ENCODE results near the gene RSAD2.
"Not testable (repeated sequence)": the region's sequence is repeated elsewhere in the genome, so short reads cannot be mapped to it uniquely, and the experiment has no call there.

The RSAD2 gene

DNA sequence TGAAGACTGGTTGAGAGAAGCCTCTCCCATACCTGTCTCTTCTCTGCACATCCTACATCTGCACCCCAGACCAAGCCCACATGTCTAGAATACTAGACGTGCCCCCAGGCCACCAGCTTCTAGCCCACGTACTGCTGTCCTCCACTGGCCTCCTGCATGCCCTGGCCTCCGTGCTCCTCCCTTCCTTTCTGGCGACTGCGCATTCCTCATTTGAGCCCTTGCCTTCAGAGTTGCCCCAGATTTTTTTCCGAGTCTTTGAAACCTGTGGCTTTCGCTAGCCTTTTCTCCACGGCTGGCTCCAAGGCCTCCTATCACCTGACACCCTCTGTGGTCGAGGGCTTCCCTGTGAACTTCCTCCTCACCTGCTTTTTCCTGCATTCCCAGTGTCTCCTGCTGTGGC, 50.9 kb downstream of the RSAD2 start:
- no peak for DNase-seq

DNA sequence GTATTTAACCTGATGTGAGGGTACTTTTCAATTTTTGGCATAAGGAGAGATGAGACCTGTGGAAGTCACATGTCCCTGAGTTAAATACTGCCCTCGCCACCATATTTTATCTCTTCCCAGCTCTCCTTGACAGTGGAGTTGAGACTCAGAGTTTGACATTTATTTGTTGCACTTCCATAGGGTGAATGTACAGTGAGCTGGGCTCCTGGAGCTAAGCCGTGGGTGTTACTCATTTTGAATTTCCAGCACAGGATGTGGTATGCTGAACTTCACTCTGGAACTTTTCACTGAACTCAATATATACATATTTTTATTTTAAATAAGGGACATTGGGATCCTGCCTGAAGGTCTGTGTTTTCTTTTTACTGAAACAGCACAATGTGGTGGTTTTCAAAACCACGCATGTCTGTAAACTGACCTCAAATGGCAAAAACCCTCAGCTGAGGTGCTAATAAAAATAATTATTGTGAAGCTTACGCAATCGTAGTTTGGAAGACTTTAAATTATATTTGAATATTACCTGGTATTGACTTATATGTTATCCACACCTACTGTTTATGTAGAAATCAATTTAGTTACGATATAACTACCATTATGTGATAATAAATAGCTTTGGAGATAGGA, 51.7 kb downstream of the RSAD2 start:
- no peak for DNase-seq

- DNase-seq: no peak
Observed at GRCh38 chr2:6930923-6931647, 53.5 kb downstream of the RSAD2 start.

DNA sequence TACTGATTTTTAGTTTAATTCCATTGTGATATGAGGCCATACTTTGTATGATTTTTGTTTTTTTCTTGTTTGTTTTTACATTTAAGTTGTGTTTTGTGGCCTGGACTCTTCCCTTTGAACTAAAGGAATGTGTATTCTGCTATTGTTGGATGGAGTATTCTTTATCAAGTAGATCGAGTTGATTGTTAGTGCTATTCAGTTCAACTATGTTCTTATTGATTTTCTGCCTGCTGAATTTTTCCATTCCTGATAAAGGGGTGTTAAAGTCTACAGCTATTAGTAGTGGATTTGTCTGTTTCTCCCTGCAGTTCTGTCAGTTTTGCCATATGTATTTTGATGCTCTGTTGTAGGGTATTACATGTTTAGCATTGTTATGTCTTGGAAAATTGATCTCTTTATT, 54.2 kb downstream of the RSAD2 start:
- no peak for DNase-seq

- DNase-seq: no peak
Observed at GRCh38 chr2:6932206-6932605, 54.6 kb downstream of the RSAD2 start.

DNA sequence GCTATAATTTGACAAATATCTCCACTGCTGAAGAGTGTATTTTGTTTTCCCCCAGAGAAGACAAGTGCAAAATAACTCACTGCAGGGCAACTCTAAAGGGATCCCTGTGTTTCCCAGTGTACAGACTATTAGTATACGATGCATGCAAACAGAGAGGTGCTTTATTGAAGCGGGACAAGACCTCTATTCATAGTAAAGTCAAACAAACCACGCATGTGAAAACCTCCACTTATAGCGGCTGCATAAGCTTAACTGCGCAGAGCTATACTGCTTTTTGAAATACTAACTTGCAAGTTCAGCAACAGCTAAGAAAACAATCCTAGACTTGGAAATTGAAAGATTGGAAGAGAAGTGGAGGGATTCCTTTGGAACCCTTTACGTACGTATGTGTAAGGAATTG, 55.3 kb downstream of the RSAD2 start:
- no peak for DNase-seq

DNA sequence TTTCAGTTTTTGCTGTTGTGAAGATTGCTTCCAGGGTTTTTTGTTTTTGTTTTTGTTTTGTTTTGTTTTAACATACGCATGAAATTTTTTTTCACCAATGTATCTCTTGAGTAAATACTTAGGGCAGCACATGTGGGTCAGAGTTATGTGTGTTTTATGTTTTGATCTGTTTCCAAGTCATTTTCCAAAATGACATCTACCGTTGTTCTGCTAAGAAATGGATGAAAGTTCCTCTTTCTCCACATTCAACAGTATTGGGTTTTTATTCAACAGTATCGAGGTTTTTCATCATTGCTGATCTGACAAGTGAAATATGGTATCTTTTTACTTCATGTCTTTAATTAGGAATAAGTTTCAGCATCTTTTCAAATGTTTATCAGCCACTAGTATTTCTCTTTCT, 56.3 kb downstream of the RSAD2 start:
- no peak for DNase-seq

DNA sequence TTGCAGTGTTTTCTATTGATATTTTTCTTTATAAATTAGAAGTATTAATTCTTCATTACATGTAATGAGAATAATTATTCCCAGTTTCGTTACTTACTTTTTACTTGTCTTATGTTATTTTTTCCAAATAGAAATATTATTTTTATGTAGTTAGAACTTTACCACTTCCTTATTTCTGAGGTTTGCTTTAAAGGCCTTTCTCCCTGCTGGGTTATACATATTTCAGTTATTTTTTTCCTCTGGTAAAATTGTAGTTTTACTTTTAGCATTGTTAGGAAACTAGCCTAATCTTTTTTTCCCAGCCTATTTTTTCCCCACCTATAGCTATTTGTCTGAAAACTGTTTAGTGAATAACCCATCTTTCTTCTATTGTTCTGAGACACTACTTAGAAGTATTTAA, 56.8 kb downstream of the RSAD2 start:
- no peak for DNase-seq

GRCh38 chr2:6934758-6935651, 57.4 kb downstream of the RSAD2 start:
- DNase-seq: no peak

- DNase-seq: not testable (repeated sequence)
Observed at GRCh38 chr2:6935652-6936020, 58.1 kb downstream of the RSAD2 start.

- DNase-seq: no peak
Observed at GRCh38 chr2:6937157-6937556, 59.6 kb downstream of the RSAD2 start.

DNA sequence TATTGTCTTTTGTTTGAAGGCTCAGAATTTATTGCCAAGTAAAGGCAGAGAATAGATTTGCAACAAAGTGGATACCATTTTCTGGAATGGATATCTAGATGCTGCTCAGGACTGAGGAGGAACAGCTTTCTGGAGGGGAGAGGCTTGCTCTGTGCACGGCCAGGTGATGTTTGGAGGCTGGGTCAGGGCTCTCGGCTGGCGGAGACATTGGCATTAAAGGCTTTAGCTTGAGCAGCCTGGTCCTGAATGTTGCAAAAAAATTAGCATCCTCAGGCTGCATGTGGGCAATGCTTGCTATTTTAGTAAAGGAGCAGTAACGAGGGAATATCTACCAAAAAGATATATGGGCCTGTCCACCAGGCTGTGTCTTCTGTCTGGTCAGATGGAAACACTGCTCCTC, 60.0 kb downstream of the RSAD2 start:
- DNase-seq: no peak

- no peak for DNase-seq
Observed at GRCh38 chr2:6939071-6939470, 61.5 kb downstream of the RSAD2 start.

DNA sequence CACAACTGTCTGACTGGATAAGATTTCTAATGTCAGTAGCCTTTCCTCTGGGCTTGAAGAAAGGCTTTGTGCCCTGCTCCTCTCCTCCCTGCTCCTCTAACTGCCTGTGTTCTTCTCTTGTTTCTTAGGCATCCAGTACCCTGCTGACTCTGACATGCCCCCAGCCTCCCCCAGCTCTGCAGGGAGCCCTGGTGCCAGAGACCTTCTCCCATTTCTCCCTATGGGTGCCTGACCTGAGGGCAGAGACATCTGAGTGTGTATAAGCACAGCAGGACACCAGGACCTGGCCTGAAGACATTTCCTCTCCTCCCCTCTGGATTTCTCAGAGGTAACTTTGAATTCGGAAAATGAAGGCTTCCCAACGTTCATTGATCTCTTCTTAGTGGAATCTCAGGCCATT, 63.2 kb downstream of the RSAD2 start:
- no peak for DNase-seq

DNA sequence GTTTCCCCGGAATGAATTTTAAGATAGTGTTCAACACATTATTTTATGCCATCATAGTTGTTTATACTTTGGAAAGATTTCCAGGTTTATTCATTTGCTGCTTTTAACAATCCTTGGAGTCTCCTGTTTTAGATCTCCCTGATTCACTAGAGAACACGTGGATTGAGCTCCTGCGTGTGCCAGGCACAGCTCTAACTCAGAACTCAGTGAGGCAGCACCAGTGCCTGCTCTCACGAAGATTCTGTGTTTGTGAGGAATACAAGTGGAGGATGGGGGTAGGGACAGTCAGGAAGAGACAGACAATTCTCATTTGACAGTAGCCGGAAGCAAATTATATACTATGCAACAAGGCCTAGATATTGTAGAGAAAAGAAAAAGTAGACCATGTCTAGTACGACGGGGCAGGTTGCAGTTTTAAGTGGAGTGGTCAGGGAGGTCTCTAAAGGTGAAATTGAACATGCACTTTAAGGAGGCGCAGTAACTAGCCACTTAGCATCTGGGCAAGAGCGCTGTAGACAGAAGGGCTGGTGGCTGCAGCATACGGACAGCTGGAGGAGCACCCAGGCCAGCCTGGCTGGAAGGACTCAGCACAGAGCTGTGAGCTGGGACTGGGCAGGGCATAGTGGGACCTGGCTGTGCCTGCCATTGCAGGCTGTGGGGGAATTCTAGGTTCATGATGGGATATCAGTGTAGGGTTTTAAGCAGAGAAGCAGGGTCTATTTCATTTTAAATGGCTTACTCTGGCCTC, 63.9 kb downstream of the RSAD2 start:
- no peak for DNase-seq

- DNase-seq: no peak
Observed at GRCh38 chr2:6942848-6943247, 65.3 kb downstream of the RSAD2 start.

DNA sequence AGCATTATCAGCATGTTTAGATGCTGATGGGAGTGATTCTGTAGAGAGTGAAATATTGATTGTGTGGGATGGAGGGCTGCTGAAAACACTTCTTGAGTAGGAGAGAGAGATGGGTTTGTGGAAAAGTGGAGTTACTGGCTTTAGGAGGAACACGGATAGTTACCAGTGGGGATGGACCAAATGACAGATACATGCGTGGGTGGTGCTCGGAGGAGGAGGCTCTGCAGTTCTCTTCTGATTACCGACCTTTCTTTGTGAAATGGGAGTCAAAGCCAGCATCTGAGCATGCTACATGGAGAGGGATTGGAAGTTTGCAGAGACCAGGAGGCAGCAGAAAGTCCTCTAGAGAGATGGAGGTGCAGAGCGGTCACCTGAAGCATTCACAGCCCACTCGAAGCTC, 65.9 kb downstream of the RSAD2 start:
- no peak for DNase-seq

DNA sequence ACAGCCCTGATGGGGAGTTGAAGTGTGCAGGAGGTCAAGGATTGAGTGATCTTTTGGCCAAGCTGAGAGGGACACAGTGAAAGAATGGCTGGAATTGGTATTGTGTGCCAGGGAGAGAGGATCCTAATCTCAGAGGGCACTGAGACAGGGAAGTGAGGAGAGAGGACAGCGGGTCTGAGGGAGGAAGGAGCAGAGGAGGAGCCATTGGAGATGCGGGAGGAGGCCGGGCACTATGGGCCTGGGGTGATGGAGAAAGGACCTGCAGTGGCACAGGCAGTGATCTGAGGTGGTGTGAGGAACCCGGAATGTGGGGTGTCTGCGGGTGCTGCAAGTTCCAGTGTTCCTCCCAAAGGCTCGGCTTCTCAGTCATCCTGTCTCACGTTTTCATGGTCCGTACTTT, 66.4 kb downstream of the RSAD2 start:
- DNase-seq: no peak

DNA sequence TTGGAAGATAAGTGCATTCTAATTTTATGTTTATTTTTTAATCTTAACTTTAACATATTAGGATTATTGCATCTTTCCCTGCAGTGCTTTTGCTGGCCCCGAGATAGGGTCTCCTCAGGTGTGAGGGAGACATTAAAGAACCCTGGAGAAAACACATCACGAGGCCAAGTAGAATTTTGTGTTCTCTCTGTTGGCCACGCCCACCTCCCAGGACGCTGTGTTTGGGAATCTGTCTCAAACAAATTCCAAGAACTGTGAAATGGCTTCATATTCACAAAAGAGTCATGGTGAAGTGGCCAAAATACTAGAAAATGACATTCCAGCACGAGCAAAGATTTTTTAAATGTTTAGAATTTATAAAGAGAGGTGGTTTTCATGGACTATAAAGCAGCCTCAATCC, 67.0 kb downstream of the RSAD2 start:
- no peak for DNase-seq

DNA sequence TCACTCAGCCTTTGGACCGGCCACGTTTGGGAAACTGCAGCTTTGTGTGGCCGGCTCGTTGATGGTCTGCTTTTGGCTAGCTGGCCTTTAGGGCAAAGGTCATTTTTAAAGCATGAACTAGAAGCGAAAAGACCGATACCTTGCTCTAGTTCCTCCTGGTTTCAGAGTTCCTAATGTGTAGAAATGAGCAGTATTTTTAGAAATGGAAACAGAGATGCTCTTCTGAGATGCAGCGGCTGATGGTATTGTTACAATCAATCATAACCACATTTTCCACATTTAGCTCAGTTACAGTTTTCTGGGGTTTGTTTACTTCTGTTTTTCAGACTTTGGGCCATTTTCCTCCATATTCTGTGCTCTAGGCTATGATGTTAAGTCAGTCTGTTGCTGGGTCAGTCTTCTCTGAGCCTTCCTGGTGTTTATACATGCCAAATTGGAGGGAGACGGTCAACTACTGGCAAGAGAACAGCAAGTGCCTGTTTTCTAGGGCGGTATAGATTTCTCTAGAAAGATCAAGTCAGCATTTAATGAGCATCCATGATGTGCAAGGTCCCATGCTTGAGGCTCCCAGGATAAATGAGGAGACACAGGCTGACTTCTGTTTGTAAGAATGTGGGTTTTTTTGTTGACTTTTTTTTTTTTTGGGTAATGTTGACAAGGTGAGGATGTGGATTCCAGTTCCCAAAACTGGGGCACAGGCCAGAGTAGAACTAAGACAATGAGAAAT, 67.7 kb downstream of the RSAD2 start:
- DNase-seq: no peak

DNA sequence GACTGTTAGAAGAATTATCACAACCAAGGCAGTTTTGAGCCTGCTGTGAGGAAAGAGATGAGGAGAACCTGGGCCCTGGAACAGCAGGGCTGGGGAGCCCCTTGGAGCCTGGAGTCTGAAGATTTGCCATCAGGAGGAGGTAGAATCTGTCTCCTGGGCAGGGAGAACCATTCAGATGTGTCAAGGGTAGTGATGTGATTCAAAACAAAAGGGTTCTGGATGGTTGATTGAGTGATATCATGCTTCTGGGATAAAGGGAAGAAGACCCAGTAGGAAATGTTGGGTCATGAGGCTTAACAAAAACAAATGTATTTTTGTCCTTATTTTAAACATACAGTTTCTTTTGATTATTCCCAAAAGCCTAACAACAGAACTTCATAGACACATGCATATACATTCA, 68.2 kb downstream of the RSAD2 start:
- no peak for DNase-seq

- DNase-seq: no peak
Observed at GRCh38 chr2:6946722-6947121, 69.1 kb downstream of the RSAD2 start.
